Hematopoietic multipotent progenitor cell (in vitro differentiated cells): Measurements from ENCODE around the gene LHX4. TPM values are rescaled to one million over a fixed set of nuclear protein-coding genes. Genes with fewer than 3 reads are reported as not detected.

Source experiments
- DNase-seq, 3 donors: peaks; one replicate each; pipeline ENCODE4 v3.0.0-alpha.2; 2011 to 2015; ENCODE audit warnings: low read depth in 2 of 3, low spot score in 2 of 3
- total RNA-seq: library from RNA; depleted of rRNA; stranded (reverse); fragments of >200 nt; gene quantifications from one replicate; pipeline ENCODE4 v1.2.3, GENCODE V29; 2012

The LHX4 gene
- total RNA-seq, 1 donor: under 0.01 TPM

DNA sequence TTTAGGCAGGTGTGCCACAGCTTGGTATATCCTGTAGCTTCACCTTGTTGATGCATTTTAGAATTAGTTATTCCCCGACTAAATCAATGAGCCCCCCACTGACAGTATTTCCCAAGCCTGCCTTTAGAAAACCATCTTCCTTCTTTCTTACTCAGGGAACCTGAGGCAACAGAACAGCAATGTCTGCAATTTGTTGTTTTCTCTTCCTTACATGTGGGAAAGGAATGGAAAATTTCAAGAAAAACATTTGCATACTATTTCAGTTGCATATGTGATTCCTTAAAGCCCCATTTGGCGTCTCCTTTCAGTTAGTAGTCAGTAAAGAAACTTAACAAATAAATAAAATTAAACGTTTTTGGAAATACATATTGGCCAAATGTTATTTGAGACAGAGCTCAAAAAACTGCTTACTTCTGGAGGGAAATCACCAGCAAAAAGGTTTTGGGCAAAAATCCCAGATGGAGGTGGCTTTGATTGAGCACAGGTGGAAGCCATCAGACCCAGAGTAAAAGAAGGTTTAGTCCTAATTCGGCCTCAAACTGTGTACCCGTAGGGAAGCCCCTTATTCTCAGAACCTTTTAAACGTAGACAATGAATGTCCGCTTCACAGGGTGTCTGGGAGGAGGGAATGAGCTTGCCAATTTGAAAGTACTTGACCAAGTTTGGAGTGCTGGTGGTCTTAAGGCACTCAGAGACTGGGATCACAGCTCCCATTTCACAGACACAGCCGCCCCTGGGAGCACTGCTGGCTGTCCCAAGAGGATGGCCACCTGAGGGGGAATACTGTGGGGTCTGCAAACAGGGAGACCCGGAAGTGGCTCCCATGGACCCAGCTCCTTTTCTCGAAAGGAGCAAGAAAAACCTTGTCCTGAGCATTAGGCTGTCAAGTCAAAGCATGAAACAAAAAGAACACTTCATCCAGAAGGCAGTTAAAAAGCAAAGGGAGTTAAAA, 9.4 kb downstream of the LHX4 start:
- DNase-seq: no peak

DNA sequence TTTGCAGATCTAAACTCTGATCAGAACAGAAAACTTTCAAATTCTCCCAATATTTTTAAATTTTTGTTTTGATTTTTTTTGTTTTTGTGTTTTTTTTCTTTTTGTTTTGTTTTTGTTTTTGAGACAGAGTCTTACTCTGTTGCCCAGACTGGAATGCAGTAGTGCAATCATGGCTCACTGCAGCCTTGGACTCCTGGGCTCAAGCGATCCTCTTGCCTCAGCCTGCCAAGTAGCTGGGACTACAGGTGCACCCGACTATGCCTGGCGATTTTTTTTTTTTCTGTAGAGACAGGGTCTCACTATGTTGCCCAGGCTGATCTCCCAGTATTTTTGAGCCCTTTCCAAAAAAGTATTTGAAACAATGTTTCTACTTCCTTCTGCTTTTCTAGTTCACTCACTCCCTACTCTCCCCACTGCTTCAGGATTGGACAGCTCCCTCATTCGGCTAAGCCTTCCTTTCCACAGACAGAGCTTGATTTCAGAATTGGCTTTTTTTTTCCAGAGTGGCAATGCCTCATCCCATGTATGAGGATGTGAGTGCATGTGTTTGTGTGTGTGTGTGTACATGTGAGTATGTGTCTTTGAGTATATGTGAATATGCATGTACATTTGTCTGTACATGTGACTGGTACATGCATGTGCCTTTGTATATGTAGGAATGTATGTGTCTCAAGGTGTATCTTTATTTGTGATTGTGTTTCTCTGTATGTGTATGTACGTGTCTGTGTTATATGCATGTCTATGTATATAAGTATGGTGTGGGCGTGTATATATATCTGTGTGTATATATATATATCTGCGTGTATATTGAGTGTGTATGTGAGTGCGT, 11.9 kb downstream of the LHX4 start:
- DNase-seq: peak in 1 of 3 donors; percentile 53

DNA sequence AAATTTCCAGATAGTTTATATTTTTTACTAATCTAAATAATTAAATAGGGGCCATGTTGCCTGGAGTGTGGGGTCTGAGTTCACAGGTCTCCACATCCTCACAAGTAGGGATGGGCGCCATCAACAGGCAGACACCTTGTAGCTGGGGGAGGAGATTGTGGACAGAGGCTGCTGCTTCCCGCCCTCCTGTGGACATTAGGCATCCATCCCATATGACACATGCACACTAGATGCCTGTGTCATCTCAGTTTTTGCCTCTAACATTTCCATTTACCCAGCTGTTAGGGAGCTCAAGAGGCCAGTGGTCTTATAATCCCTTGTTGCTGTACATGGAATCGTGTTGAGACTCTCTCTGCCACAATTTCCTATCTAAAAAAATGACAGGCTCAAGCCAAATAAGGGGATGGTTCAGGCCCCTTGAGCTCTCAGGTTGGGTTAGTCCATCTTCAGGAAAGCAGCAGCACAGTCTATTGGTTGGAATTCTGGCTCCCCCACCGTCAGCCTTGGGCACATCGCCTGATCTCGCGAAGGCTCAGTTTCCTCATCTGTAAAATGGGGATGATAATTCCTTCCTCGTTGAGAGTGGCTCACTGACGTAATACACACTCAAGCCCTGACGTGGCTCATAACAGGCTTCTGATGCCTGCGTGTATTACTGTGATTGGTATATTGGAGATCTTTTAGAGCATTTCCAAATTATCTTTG, 13.6 kb downstream of the LHX4 start:
- DNase-seq: no peak

DNA sequence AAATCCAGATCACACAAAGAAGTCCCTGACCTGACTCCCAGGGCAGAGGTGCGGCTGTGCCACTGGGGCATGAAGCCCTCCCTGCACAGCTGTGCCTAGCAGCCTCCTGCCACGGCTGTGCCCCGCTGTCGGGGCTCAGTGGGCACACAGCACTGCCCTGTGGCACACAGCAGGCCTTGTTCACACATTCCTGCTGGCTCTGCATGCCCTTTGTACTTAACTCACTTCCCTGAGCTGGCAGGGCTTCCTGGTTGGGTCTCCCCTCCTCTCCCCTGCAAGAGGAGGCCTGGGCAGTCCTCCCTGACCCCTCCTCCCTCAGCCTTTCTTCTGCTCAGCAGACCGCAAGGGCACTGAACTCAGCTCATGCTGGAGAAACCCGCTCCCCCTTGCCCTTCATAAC, 14.8 kb downstream of the LHX4 start:
- no peak for DNase-seq

DNA sequence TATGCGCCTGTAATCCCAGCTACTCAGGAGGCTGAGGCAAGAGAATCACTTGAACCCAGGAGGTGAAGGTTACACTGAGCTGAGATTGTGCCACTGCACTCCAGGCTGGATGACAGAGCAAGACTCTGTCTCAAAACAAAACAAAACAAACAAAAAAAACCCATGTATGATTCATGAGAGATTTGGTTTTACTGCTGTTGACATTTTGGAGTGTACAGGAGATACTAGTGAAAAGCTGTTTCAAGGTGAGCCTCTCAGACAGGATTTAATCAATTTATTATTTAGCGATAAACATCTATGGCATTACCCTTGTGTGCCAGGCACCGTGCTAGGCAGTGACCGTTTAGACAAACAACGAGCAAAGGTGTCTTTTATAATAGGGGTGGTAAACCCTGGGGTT, 16.5 kb downstream of the LHX4 start:
- DNase-seq: no peak

DNA sequence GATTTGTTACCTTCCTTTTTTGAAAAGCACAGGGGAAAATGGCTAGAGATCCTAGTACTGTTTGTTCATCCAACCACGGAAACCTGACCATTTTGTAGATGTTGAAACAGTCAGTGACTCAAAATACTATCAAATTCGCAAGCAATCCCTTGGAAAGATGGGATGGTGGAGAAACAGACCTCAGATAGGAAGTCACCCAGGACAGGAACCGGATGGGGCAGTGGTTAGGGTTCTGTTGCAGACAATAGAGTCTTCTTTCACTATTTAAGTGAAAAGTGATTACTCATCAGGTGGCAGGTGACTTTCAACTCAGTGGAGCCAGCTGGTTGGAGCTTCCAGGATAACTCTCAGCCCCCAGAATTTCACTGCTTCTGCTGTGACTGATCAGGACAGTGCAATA, 17.0 kb downstream of the LHX4 start:
- no peak for DNase-seq

DNA sequence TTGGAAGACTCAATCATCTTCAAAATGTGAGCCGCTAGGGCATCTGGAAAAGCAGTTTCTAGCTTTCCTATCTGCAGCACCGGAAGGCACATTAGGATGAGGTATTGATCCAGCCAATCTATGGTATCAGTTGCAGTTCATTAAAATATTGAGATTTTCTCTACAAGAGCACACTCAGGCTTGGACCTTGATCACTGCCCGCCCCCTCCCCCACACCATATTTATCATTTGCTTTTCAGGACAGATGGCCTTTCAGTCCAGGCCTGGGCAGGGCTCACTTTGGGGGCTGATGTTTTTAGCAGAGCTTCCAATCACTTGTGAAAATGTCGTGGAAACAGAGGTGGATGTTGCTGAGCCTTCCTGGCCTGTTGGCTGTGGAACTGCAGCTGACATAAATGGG, 17.5 kb downstream of the LHX4 start:
- DNase-seq: no peak

DNA sequence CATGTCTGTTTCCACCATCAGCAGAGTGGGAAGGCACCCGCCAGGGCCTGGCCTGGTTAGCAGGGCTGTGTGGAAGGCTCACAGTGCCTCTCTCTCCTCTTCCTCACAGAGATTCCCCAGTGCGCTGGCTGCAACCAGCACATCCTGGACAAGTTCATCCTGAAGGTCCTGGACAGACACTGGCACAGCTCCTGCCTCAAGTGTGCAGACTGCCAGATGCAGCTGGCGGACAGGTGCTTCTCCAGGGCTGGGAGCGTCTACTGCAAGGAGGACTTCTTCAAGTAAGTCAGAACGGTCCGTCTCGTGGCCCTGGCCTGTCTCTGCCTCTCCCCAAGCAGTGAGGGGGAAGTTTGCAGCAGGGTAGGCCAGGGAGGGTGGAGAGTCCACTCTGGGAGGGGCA, 18.1 kb downstream of the LHX4 start:
- no peak for DNase-seq

DNA sequence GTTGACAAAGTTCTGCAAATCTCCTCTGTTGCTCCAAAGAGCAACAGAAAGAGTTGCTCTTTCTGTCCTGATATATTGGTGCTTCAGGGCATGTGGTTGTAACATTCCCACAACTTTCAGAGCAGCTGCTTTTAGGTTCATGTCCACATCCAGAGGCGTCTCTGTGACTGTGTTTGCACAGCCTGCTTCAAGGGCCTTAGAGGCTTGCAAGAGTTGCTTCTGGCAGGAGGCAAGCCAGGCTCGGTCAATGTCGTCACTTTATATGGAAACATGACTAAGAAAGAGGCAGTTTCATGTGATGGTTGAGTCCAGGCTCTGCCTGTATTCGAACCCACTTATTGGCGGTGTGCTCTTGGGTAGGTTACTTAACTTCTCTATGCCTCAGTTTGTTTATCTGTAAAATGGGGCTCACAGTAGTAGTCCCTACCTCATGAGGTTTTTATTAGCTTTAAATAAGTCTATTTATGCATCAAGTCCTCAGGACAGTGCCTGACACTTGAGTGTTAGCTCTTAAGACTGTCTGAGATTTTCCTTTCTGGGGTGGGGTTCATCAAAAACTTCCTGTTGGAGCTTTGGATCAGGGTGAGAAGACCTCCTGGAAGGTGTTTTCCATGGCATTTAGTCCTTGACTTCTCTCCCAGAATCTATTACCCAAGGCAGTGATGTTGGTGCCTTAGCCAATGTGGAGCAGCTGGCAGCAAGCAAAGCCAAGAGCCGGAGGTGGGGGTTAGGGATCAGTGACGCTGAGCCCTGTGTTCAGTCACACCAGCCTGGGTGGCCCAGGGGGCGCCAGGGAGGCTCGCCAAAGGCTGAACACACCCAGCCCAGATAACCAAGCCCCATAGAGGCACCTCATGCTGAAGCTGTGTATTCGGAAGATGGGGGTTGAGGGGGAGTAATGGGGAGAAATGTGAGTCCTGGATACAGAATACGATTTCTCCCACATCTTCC, 18.9 kb downstream of the LHX4 start:
- DNase-seq: peak in 1 of 3 donors; percentile 15

DNA sequence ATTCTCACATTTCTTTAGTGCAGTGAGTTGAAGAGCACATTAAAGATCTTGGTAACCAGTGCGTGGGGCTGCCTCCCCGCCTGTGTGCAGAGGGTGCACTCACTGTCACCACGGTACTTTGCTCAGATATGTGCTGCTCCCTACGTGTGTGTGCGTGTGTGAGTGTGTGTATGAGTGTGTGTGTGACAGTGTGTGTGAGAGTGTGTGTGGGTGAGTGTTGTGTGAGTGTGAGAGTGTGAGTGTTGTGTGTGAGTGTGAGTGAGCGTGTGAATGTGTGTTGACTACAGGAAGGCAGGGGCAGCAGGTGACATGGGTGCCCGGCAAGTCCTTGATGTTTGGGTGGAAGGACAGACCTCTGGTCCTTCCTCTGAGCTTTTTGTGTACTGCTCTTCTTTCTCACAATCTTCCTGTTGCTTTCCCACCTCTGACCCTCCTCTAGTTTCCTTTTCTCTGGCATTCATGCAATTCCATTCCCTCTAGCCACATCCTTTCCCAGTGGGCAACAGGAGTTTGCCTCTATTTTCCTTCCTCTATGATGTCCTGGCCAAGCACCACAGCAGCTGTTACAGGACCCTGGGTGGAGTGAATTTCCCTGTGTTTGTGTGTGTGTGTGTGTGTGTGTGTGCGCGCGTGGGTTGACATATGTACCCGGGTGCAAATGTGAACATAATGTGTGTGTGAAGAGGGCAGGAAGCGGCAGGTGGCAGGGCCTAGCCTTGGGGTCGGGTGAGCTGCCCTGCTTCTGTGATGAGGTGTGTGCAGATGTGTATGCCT, 19.8 kb downstream of the LHX4 start:
- DNase-seq: no peak

DNA sequence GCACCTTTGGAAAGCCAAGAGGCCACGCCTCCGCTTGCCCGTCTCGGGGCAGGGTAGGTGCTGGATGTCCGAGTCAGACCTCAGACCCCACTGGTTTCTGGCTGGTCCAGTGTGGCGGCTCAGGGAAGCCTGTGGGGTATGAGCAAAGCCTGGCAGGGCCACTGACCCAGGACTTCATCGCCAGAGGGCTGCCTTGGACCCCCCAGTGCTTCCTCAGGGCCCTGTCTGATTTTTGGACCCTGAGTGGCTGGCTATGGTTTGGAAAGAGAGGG, 20.4 kb downstream of the LHX4 start:
- DNase-seq: no peak

DNA sequence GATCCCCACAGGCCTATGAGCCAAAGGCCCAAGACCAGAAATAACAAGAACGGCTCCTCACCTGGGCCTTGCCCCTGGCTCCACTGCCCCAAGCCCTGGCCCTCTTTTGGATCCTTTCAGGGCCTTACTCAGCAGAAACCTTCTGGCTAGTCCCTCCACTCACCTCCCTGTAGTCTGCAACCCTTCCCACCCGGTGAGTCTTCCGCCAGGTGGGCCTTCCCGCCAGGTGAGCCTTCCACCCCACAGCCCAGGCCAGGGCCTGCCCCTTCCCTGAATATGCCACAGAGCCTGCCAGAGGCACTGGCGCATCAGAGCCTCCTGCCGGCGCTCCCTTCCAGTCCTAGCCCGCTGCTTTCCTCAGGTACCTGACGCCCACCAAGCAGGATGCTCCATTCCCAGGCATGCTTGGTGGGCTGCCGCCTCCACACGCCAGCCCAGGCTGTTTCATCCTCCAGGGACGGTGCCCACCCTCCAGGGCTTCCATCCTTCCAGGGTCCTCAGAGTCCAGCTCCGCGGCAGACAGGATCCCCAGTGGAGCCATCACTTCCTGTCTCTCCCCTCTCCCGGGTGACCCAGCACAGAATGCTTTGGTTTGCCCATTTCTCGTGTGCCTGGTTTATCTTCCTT, 20.9 kb downstream of the LHX4 start:
- DNase-seq: no peak

DNA sequence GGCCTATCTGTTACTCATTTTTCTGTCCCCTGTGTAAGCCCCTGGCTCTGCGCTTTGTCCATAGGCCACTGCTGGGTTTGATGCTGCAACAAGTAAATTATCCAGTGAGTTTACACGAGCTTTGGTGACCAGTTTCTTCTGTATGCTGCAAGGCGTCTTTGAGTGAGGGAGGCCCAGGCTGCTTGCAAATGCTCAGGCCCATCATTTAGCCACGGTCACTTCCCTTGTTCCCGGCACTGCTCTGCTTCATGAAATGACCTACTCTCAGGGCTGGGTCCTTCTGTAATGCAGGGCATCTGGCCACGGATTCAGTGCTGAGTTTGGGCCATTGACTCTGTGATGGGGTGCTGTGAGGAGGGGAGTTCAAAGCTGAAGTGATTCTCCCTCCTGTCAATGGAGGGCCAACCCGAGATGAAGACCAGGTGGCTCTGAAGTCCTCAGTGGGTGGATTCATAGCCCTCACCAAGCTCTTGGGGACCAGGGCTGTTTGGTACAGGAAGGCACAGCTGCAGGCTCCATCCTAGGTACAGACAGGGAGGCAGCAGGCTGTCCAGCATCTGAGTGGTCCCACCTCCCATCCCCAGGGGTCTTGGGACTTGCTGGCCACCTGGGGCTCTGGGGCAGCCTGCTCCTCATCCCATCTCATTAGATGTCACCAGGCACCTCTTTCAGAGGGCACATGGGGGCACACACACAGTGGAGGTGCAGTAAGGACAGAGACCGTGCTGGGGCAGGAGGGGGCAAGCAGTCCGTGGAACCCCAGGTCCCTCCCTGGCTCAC, 21.7 kb downstream of the LHX4 start:
- no peak for DNase-seq

DNA sequence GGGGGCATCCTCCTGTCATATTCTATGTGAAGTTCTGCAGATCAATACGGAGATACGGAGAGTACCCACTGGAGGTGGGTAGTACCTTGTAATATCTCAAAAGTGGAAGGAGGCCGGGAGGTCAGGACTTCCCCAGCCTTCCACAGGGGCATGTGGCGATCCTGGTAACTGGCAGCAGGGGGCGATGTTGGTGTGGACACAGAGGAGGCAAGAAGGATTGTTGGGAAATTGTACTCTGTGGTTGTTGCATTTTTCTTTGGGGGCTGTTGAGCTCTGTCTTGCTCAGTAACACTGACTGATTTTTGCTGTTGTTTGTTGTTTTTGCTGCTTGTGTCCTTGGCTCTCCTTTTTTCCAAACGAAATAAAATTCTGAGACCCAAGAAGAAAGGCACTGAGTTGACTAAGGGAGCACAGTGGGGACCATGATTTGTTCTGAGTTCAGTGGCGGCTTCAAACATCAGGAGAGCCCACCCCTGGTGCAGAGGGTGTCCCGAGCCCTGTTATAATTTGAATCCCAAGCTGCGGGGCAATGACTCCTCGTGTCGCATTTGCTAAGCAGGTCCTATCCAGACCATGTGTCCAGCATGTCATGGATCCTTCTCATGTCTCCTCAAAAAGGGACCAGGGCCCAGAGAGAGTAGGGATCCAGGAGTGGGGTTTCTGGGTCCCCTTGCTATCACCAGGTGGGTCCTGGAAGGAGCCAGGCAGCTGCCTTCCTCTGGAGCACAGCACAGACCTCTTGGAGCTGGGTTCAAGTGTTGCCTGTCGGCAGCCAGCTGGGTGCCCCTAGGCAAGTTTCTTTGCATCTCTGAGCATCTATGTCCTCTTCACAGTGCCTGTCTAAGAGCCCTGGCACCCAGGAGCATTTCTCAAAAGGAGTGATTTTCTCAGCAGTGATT, 22.8 kb downstream of the LHX4 start:
- DNase-seq: peak in 2 of 3 donors; percentile 36 to 76

DNA sequence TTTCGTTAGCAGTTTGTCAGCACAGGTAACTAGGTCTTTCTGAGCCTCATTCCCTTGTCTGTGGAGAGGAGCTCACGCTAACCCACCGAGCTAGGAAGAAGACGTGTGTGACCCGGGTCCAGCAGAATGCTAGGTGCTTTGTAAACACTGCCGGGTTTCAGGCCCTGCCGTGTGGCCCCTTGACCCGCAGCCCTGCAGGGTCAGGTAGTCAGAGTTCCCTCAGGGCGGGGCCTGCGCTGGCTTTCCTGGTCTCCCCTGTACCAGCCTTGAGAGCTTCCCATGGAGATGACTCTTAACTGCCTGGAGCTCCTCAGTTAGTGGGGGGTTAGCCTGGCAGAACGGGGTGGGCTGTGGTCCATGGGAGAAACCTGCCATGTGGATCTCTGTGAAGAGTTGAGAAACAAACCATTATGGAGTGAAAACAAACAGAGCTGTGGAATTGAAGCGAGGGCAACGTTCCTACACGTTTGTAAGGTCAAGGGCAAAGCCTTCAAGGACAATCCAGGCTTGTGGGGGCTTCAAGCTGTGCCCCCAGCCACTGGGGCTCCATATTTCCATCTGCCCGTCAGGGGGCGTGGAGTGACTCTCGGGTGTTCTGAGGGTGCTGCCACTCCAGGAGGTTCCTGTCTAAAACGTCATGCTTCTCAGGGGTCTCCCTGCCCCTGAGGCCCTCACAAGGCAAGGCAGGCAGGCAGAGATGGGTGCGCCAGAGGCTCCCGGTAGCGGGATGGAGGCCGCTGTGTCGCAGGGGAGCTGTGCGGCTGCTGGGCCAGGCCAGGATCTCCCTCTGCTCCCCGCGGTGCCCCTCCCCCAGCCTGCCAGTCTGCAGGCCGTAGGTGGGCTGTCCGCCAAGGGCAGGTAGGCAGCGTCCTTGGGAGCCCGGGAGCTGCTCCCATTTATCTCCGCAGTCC, 23.8 kb downstream of the LHX4 start:
- DNase-seq: no peak

DNA sequence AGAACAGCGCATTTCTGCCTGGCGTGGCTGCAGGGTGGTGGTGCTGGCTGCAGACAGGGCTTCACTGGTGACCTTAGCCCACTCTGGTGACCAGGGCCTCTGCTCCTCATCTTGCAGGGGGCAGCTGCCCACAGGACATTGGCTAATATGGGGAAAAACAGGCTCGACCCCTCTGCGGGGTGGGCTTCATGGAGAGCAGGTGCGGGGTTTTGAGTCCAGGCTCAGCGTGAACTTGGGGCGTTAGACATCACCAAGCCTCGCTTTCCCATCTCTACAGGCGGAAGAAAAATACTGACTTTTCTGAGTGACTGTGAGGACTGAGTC, 24.4 kb downstream of the LHX4 start:
- no peak for DNase-seq
